ENCODE measurements around the gene SORCS1. TPM values are rescaled to one million over a fixed set of nuclear protein-coding genes. Genes with fewer than 3 reads are reported as not detected.

Gene SORCS1
- total and polyA plus RNA-seq, 2 experiments from 2014 or later = 2.9 to 8.9 TPM

GRCh38 chr10:106788982-106789381, 375.5 kb downstream of the SORCS1 start (continued):
- TF ChIP-seq ZNF462 (CRISPR knock-in tag; IDR thresholded peaks at IDR 0.05) (no peak), CREB1 (CRISPR knock-in tag; IDR thresholded peaks at IDR 0.05; ENCODE audit: low read depth) (no peak), NANOG (IDR thresholded peaks at IDR 0.05; ENCODE audit: borderline replicate concordance) (no peak), JUNB (IDR thresholded peaks at IDR 0.05; ENCODE audit: unreplicated experiment) (no peak), EZH2phosphoT487 (IDR thresholded peaks at IDR 0.05; ENCODE audit: unreplicated experiment) (no peak), ZNF114 (CRISPR knock-in tag; IDR thresholded peaks at IDR 0.05) (no peak)

GRCh38 chr10:106785528-106785927, 379.0 kb downstream of the SORCS1 start:
- no peak for ATAC-seq
- Mint-ChIP-seq H3K27ac (no peak overlapping the region), H3K4me1 (peaks cover 10% of the 10 kb centered on the region)
- no peak for TF ChIP-seq JUNB (IDR thresholded peaks at IDR 0.05; ENCODE audit: unreplicated experiment)
- no peak for TF ChIP-seq ZNF462 (CRISPR knock-in tag; IDR thresholded peaks at IDR 0.05)
- TF ChIP-seq POLR2AphosphoS5 (IDR thresholded peaks at IDR 0.05; ENCODE audit: low read depth) = no peak
- TF ChIP-seq EZH2phosphoT487 (IDR thresholded peaks at IDR 0.05; ENCODE audit: unreplicated experiment) = no peak
- no peak for TF ChIP-seq CREB1 (CRISPR knock-in tag; IDR thresholded peaks at IDR 0.05; ENCODE audit: low read depth)
- no peak for TF ChIP-seq STAT1 (IDR thresholded peaks at IDR 0.05; ENCODE audit: unreplicated experiment)
- no peak for TF ChIP-seq ETS1 (IDR thresholded peaks at IDR 0.05)

More at GRCh38 chr10:106785528-106785927, 379.0 kb downstream of the SORCS1 start:
- 0 out of 2 replicates have a peak, but pooled peaks cover 3% of the 10 kb centered on the region for H3K4me1 ChIP-seq (ENCODE audit: insufficient read depth)
- Mint-ChIP-seq H3K4me3 (no peak overlapping the region), H3K36me3 (ENCODE audit: low read depth) (peaks cover 13% of the 10 kb centered on the region; the same call in 2 of the 3 replicates), H3K9me3 (peaks cover 4% of the 10 kb centered on the region; the same call in 1 of the 3 replicates), H3K27me3 (ENCODE audit: insufficient read depth, low read depth, poor library complexity) (peaks cover 2% of the 10 kb centered on the region)
- no peaks in the 10 kb centered on the region for H3K79me2 ChIP-seq (replicated peaks; ENCODE audit: insufficient read depth)
- no peak overlapping the region for H3K27ac ChIP-seq (ENCODE audit: low read depth)
- no peaks in the 10 kb centered on the region for H3F3A ChIP-seq (replicated peaks; ENCODE audit: low read depth)
- no peaks in the 10 kb centered on the region for H3K27me3 ChIP-seq (ENCODE audit: insufficient read depth)
- H3K9me2 ChIP-seq (ENCODE audit: insufficient read depth) = peaks cover 20% of the 10 kb centered on the region; the same call in 1 of the 2 replicates
- no peak overlapping the region for H2AFZ ChIP-seq
- H3K36me3 ChIP-seq (ENCODE audit: insufficient read depth) = no peaks in the 10 kb centered on the region
- DNase-seq (ENCODE audit: low spot score) = no peak
- H3K4me2 ChIP-seq = no peak overlapping the region
- no peak overlapping the region for H3K4me3 ChIP-seq
- H4K20me1 ChIP-seq (replicated peaks; ENCODE audit: insufficient read depth) = no peaks in the 10 kb centered on the region

All from GM23338 (cell line).